CD8-positive, alpha-beta memory T cell (primary cell): ENCODE data around the gene TMPRSS3. TPM values are rescaled to one million over a fixed set of nuclear protein-coding genes. Genes with fewer than 3 reads are reported as not detected.

Source experiments
- CTCF ChIA-PET: fragments of 350-600 bp; sonication (Branson Sonifier 250); formaldehyde crosslinking; loops from one replicate; lab custom pipeline; 2021; ENCODE audit warnings: antibody characterized with exemption; lab: Charles Lee
- POLR2A ChIA-PET: fragments of 350-600 bp; sonication (Branson Sonifier 250); formaldehyde crosslinking; loops from one replicate; lab custom pipeline; 2021; ENCODE audit warnings: antibody characterized with exemption; lab: Charles Lee
- DNase-seq, 5 donors: peaks; one replicate each; pipeline versions ENCODE4 v3.0.0 to v3.0.0-alpha.2; 2020 to 2022; ENCODE audit warnings: mixed read lengths in 1 of 5
- H3K27ac ChIP-seq: one replicate; pipeline ENCODE4 v1.7.0; 2013; ENCODE audit warnings: low read depth, mild to moderate bottlenecking, low read length, moderate library complexity
- H3K27me3 ChIP-seq: 2 replicates; pipeline ENCODE4 v1.7.0; 2013; ENCODE audit warnings: low read length, mild to moderate bottlenecking; ENCODE audit not compliant: insufficient read depth, poor library complexity, severe bottlenecking
- H3K36me3 ChIP-seq: 2 replicates; pipeline ENCODE4 v1.7.0; 2013; ENCODE audit warnings: mild to moderate bottlenecking, low read length, moderate library complexity; ENCODE audit not compliant: insufficient read depth
- H3K4me1 ChIP-seq: 2 replicates; pipeline ENCODE4 v1.7.0; 2013; ENCODE audit warnings: mild to moderate bottlenecking, low read length, moderate library complexity; ENCODE audit not compliant: insufficient read depth
- H3K4me3 ChIP-seq: 2 replicates; pipeline ENCODE4 v1.7.0; 2013; ENCODE audit warnings: mild to moderate bottlenecking, low read length
- H3K9me3 ChIP-seq: 2 replicates; pipeline ENCODE4 v1.7.0; 2013; ENCODE audit warnings: mild to moderate bottlenecking, low read length
- H3K27ac Mint-ChIP-seq, 8 donors: one replicate each; pipeline ENCODE4 v1.8.0; 2020 to 2021; ENCODE audit warnings: mixed read lengths in 8 of 8, mild to moderate bottlenecking in 6 of 8, inconsistent platforms in 3 of 8, moderate library complexity in 3 of 8
- H3K27me3 Mint-ChIP-seq, 2 donors: one replicate each; pipeline ENCODE4 v1.8.0; 2020 to 2021; ENCODE audit warnings: mixed read lengths in 2 of 2, mild to moderate bottlenecking in 1 of 2, moderate library complexity in 1 of 2
- H3K36me3 Mint-ChIP-seq, 3 donors: one replicate each; pipeline ENCODE4 v1.8.0; 2020 to 2021; ENCODE audit warnings: mixed read lengths in 3 of 3, inconsistent platforms in 1 of 3, mild to moderate bottlenecking in 1 of 3
- H3K4me1 Mint-ChIP-seq, 3 donors: one replicate each; pipeline ENCODE4 v1.8.0; 2020 to 2021; ENCODE audit warnings: mixed read lengths in 3 of 3, inconsistent platforms in 1 of 3, mild to moderate bottlenecking in 1 of 3
- H3K4me3 Mint-ChIP-seq, 7 donors: one replicate each; pipeline ENCODE4 v1.8.0; 2020 to 2021; ENCODE audit warnings: mixed read lengths in 7 of 7, mild to moderate bottlenecking in 6 of 7, moderate library complexity in 4 of 7, inconsistent platforms in 2 of 7
- H3K9me3 Mint-ChIP-seq, 5 donors: one replicate each; pipeline ENCODE4 v1.8.0; 2020 to 2022; ENCODE audit warnings: mixed read lengths in 5 of 5, mild to moderate bottlenecking in 3 of 5, moderate library complexity in 2 of 5, inconsistent platforms in 1 of 5
- polyA plus RNA-seq: library from polyadenylated mRNA; unstranded; fragments of 300-500 nt; fragmentation: Illumina TruSeq; gene quantifications from one replicate; pipeline ENCODE4 v1.2.3, GENCODE V29; 2021
- total RNA-seq, 2 experiments: library from RNA; stranded (reverse); gene quantifications; one replicate each; pipeline ENCODE4 v1.2.3, GENCODE V29; 2021

The TMPRSS3 gene
- total and polyA plus RNA-seq, 3 experiments from 2014 or later = 2.0 to 20.4 (median 19.6) TPM

DNA sequence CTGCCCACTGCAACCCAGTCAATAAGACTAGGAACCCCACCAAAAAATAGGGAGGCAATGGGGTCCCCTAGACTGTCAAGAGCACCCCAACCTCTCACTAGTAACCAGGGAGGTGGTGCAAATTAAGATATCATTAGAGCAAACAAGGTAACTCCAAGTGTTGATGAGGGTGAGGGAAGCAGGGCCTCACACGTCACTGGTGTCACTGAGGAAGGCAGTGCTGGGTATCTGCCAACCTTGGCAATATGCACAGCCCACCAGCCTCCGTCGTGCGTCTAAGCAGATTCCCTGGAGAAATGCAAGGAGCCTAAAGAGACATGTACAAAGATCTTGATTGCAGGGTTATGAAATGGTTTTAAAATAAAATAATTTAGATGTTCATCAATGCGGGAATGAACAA lies 11.6 kb upstream of the TMPRSS3 start:
- POLR2A ChIA-PET = no interaction called here
- peaks cover 18 to 38% (median 20%) of the 10 kb centered on the region in 3 donors for H3K36me3 Mint-ChIP-seq
- H3K4me3 Mint-ChIP-seq = peak overlapping the region; percentile 78 to 94 (median 89)
- H3K4me1 Mint-ChIP-seq = peaks cover 53 to 56% (median 54%) of the 10 kb centered on the region in 3 donors
- H3K9me3 Mint-ChIP-seq = no peaks in the 10 kb centered on the region
- Histone ChIP-seq H3K9me3 (no peaks in the 10 kb centered on the region), H3K4me3 (peak overlapping the region; percentile 86), H3K27ac (peak overlapping the region; percentile 64), H3K4me1 (peaks cover 76% of the 10 kb centered on the region), H3K27me3 (no peaks in the 10 kb centered on the region), H3K36me3 (peaks cover 48% of the 10 kb centered on the region)
- peak in 1 of 5 donors; percentile 44 for DNase-seq
- H3K27ac Mint-ChIP-seq = peak overlapping the region; percentile 83 to 99 (median 96)
- H3K27me3 Mint-ChIP-seq = no peaks in the 10 kb centered on the region
- CTCF ChIA-PET = no interaction called here

DNA sequence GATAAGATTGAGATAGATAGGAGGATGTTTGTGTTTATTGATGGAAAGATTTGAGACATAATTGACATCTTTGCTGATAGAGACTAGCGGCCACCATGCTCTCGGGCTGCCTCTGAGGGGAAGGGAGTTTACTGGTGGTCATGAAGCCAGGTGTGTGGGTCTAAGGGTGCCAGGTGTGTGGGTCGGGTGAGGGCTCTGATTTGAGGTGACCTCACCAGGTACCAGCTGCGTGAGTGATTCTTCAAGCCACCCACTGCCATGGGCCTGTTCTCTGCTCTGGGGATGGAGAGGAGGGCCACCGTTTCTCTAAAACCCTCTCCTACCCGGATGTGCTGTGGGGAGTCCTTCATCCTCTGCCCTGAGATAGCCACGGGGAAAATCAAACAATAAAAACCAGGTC lies 11.0 kb upstream of the TMPRSS3 start:
- Histone ChIP-seq H3K4me3 (peak overlapping the region; percentile 86), H3K4me1 (peaks cover 76% of the 10 kb centered on the region), H3K36me3 (peaks cover 45% of the 10 kb centered on the region), H3K27me3 (no peaks in the 10 kb centered on the region), H3K27ac (peak overlapping the region; percentile 64), H3K9me3 (no peaks in the 10 kb centered on the region)
- Mint-ChIP-seq H3K9me3 (peaks cover 0 to 2% (median under 1%) of the 10 kb centered on the region in 5 donors), H3K4me1 (peaks cover 56 to 61% (median 60%) of the 10 kb centered on the region in 3 donors), H3K27ac (peak overlapping the region; percentile 83 to 99 (median 96)), H3K4me3 (peak overlapping the region; percentile 89 to 95 (median 89)), H3K27me3 (no peaks in the 10 kb centered on the region), H3K36me3 (peaks cover 18 to 38% (median 20%) of the 10 kb centered on the region in 3 donors)
- ChIA-PET POLR2A (no interaction called here), CTCF (no interaction called here)
- DNase-seq = no peak

DNA sequence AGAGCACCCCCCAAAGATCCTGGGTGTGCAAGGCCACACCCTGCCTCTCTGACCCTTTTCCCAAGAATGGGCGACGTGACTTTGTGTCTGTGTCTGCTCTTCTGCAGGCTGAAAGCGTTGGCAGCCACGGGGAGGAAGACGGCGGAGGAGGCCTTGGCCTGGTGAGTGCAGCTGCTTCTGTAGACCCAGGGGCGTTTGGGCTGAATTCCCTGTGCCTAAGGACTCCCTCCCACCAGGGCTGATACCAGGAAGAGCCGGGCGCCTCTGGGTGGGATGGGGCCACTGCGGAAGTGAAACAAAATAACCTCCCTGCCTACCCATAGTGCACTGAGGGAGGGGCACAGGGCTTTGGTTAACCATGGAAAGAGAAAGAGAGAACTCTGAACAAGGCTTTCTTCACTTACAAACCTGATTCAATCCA lies 10.4 kb upstream of the TMPRSS3 start:
- ChIA-PET POLR2A (interaction anchor here (1.0 kb wide), 1 partner anchor 21 kb away, joined by 3 read pairs; no protein-coding TSS in a partner anchor), CTCF (no interaction called here)
- Mint-ChIP-seq H3K27me3 (no peaks in the 10 kb centered on the region), H3K4me3 (peak overlapping the region; percentile 89 to 95 (median 89)), H3K27ac (peak overlapping the region; percentile 83 to 99 (median 96)), H3K9me3 (peaks cover 0 to 6% (median 4%) of the 10 kb centered on the region in 5 donors), H3K4me1 (peaks cover 61 to 67% (median 66%) of the 10 kb centered on the region in 3 donors), H3K36me3 (peaks cover 18 to 38% (median 20%) of the 10 kb centered on the region in 3 donors)
- Histone ChIP-seq H3K4me1 (peaks cover 76% of the 10 kb centered on the region), H3K27ac (peak overlapping the region; percentile 64), H3K9me3 (no peaks in the 10 kb centered on the region), H3K36me3 (peaks cover 38% of the 10 kb centered on the region), H3K4me3 (peak overlapping the region; percentile 86), H3K27me3 (no peaks in the 10 kb centered on the region)
- peak in 4 of 5 donors; percentile 36 to 75 (median 65) for DNase-seq

DNA sequence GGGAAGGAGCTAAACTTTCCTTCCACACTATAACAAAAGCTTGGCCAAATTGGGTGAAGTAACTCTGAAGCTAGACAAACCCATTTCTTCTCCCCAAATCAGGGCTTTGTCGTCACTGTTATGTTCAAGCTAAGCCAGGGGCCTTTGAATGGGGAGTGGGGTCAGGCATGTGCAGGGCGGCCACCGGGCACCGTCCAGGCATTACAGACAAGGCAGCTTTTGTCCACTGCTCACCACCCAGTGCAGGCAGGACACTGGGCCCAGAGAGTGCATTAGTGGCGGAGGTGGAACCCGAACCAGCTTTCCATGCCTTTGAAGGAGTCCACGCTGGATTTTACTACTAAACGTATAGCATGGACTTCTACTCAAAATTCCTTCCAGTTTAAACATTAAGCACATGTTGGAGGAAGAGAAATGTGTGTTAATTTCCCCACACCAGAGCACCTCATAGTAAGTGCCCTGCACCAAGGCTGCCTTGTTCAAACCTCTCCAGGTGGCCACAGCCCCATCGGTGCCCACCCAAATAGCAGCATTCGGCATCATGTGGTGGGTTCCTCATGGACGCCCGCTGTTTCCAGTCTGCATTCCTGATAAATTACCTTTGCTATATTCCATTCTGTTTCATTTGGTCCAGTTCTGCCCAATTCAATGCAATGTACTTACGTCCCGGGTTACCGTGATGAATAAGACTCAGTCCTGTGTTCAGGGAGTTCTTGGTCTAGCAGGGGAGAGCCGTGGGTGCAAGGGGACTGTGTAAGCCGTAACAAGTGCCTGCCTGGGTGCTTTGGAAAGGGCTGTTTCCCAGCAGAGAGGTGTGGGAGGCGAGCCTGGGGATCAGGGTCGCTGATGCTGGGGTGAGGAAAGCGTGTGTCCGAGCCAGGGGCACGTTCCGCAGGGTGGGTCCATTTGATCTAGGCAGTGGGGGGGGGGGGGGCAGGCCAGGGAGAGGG lies 9.5 kb upstream of the TMPRSS3 start:
- peaks cover 0 to 6% (median 4%) of the 10 kb centered on the region in 5 donors for H3K9me3 Mint-ChIP-seq
- no peaks in the 10 kb centered on the region for H3K27me3 Mint-ChIP-seq
- peaks cover 30% of the 10 kb centered on the region for H3K36me3 ChIP-seq
- H3K36me3 Mint-ChIP-seq = peaks cover 18 to 38% (median 20%) of the 10 kb centered on the region in 3 donors
- H3K4me1 ChIP-seq = peaks cover 71% of the 10 kb centered on the region
- peak overlapping the region; percentile 86 for H3K4me3 ChIP-seq
- H3K27me3 ChIP-seq = no peaks in the 10 kb centered on the region
- peak overlapping the region; percentile 83 to 99 (median 96) for H3K27ac Mint-ChIP-seq
- ChIA-PET POLR2A (interaction anchor here (1.0 to 3.5 kb wide), 6 partner anchors 11 to 21 kb away, joined by 3 to 45 read pairs (median 17); no protein-coding TSS in a partner anchor), CTCF (interaction anchor here (1.2 to 4.5 kb wide), 12 partner anchors 8 to 146 kb away, joined by 3 to 27 read pairs (median 11); no protein-coding TSS in a partner anchor)
- peak overlapping the region; percentile 64 for H3K27ac ChIP-seq
- no peaks in the 10 kb centered on the region for H3K9me3 ChIP-seq
- peak overlapping the region; percentile 89 to 95 (median 89) for H3K4me3 Mint-ChIP-seq
- peak in 1 of 5 donors; percentile 41 for DNase-seq
- peaks cover 65 to 76% (median 74%) of the 10 kb centered on the region in 3 donors for H3K4me1 Mint-ChIP-seq

DNA sequence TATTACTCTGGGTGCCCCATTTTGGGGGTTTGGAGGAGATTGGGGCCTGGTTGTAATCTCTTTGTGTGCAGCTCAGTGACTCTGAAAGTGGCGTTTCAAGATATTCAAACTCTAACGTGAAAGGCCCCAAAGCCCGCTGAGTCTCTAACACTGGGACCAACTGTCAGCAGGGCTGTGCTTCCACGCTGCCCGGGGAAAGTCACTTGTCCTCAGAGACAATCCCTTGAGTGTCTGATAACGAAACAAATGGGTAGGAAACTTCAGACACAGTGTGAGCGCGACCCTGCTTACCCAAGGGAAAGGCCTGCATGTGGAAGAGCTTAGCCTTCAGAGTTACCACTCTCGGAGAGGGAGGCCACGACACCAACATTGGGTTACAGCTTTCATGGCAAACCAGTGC lies 8.7 kb upstream of the TMPRSS3 start:
- Histone ChIP-seq H3K9me3 (no peaks in the 10 kb centered on the region), H3K4me1 (peaks cover 63% of the 10 kb centered on the region), H3K27me3 (no peaks in the 10 kb centered on the region), H3K4me3 (peak overlapping the region; percentile 86), H3K27ac (peak overlapping the region; percentile 64), H3K36me3 (peaks cover 22% of the 10 kb centered on the region)
- peak in 1 of 5 donors; percentile 45 for DNase-seq
- Mint-ChIP-seq H3K4me1 (peaks cover 61 to 73% (median 71%) of the 10 kb centered on the region in 3 donors), H3K4me3 (peak overlapping the region; percentile 89 to 95 (median 89)), H3K27ac (peak overlapping the region; percentile 83 to 99 (median 96)), H3K9me3 (peaks cover 0 to 6% (median 4%) of the 10 kb centered on the region in 5 donors), H3K27me3 (no peaks in the 10 kb centered on the region), H3K36me3 (peaks cover 16 to 38% (median 17%) of the 10 kb centered on the region in 3 donors)
- ChIA-PET CTCF (interaction anchor here (1.2 to 4.5 kb wide), 16 partner anchors 9 to 145 kb away, joined by 3 to 27 read pairs (median 8); no protein-coding TSS in a partner anchor), POLR2A (interaction anchor here (1.4 to 3.5 kb wide), 9 partner anchors 9 to 184 kb away, joined by 3 to 45 read pairs (median 8); partner anchors contain the start of gene SLC37A1)

DNA sequence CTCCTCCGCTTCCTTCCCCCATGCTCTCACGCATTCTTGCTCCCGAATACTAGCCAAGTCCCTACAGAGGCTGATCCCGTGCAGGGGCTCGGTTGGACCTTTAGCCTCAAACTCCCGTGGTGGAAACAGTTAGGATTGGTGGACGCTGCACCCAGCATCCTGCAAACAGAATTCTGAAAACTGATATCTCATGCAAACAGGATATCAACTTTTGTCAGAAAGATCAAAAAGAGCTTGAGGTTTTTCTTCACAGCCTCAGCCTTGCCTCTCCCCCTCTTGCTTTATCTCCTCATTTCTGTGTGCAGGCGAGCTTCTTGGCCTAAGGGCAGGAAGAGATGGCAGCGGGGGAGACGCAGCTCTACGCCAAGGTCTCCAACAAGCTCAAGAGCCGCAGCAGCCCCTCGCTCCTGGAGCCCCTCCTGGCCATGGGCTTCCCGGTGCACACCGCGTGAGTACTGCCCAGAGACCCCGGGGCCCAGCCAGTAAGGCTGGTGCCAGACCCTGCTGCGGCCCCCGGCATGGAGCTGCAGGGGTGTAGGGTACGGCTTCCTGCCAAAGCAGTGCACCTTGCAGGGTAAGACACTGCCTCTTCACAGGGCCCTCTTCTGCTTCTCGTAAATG lies 7.9 kb upstream of the TMPRSS3 start, which contains the start of gene UBASH3A:
Gene UBASH3A, plus strand, starts transcription at position 292 of the 621 bp plus-strand sequence. Its CDS starts 44 bp downstream, at position 336.
- peaks cover 16% of the 10 kb centered on the region for H3K36me3 ChIP-seq
- Mint-ChIP-seq H3K36me3 (peaks cover 11 to 38% (median 14%) of the 10 kb centered on the region in 3 donors), H3K27ac (peak within 1 kb of the TSS; percentile 83 to 99 (median 96)), H3K9me3 (peaks cover 0 to 6% (median 4%) of the 10 kb centered on the region in 5 donors), H3K27me3 (no peaks in the 10 kb centered on the region), H3K4me1 (peaks cover 57 to 74% (median 71%) of the 10 kb centered on the region in 3 donors), H3K4me3 (peak within 1 kb of the TSS; percentile 89 to 95 (median 89))
- no peaks in the 10 kb centered on the region for H3K27me3 ChIP-seq
- H3K4me1 ChIP-seq = peaks cover 57% of the 10 kb centered on the region
- peak within 1 kb of the TSS; percentile 86 for H3K4me3 ChIP-seq
- ChIA-PET POLR2A (interaction anchor here (0.9 to 3.5 kb wide), 11 partner anchors 8 to 184 kb away, joined by 3 to 45 read pairs (median 7); partner anchors contain the start of genes SLC37A1 and TMPRSS3), CTCF (interaction anchor here (0.9 to 4.5 kb wide), 16 partner anchors 10 to 165 kb away, joined by 3 to 27 read pairs (median 8); no protein-coding TSS in a partner anchor)
- H3K9me3 ChIP-seq = no peaks in the 10 kb centered on the region
- peak within 1 kb of the TSS; percentile 64 for H3K27ac ChIP-seq
- DNase-seq = peak in 4 of 5 donors; percentile 24 to 84 (median 76)

DNA sequence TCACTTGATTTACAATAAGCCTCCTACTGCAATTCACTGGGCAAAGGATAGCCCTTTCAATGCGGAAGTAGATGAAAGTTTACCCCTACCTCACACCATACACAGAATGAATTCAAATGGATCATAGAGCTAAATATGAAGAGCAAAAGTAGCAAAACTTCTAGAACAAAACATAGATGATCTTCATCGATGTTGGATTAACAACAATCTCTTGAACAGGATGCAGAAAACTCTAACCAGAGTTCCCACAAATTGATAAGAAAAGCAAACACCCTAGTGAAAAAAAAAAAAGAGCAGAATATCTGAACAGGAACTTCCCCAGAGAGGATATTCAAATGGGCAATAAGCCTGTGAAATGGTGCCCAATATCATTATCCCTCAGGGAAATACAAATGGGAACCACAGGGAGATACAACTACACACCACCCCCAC lies 6.0 kb upstream of the TMPRSS3 start:
- H3K36me3 Mint-ChIP-seq = peaks cover 6 to 22% (median 6%) of the 10 kb centered on the region in 3 donors
- peak overlapping the region; percentile 68 to 92 (median 80) for H3K27ac Mint-ChIP-seq
- Histone ChIP-seq H3K9me3 (no peaks in the 10 kb centered on the region), H3K4me1 (peaks cover 52% of the 10 kb centered on the region), H3K36me3 (peaks cover 4% of the 10 kb centered on the region), H3K27me3 (no peaks in the 10 kb centered on the region), H3K27ac (peak overlapping the region; percentile 35), H3K4me3 (peak overlapping the region; percentile 31)
- no peak for DNase-seq
- H3K4me1 Mint-ChIP-seq = peaks cover 43 to 71% (median 59%) of the 10 kb centered on the region in 3 donors
- ChIA-PET POLR2A (interaction anchor here (0.6 to 3.5 kb wide), 6 partner anchors 8 to 581 kb away, joined by 3 to 21 read pairs (median 3); no protein-coding TSS in a partner anchor), CTCF (interaction anchor here (3.5 to 4.5 kb wide), 2 partner anchors 20 to 28 kb away, joined by 11 to 27 read pairs; no protein-coding TSS in a partner anchor)
- peaks cover 0 to 6% (median 4%) of the 10 kb centered on the region in 5 donors for H3K9me3 Mint-ChIP-seq
- peak overlapping the region; percentile 27 to 77 (median 56) for H3K4me3 Mint-ChIP-seq
- peaks cover 0 to 2% of the 10 kb centered on the region in 2 donors for H3K27me3 Mint-ChIP-seq
